ENCODE measurements around the gene GRIK4. TPM values are rescaled to one million over a fixed set of nuclear protein-coding genes. Genes with fewer than 3 reads are reported as not detected.

Gene GRIK4
- polyA plus RNA-seq, 1 donor from 2014 or later: 3.4 TPM

DNA sequence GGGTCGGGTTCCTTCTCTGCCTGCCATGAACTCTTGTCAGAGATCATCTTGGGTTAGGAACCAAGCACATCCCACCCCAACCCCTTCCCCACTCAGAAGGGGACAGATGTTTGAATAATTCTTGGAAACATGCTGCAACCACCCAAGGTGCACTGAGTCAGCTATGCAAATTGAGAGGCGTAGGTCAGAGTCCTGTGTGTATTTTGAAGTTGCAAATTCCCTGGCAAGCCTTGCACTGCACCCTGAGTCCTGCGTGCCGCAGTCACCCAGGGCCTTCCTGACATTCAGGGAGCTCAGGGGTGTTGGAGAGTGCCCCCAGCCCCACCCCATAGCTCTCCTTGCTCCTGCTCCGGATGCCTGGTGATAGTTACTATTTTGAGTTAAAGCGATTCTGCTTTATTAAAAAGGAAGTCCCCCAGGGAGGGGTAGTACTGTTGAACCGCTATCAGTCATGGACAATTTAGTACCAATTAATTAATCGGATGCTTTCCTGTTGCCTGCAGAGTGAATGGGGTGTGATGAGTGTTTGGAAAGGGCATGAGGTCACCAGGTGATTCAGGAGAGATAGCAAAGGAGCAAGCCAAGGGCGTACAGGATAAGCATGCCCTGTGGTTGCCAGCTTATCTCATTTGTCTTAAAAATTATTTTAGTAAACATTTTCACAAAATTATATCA is 123.7 kb downstream of the GRIK4 start:
- Histone ChIP-seq H3K79me2 (replicated peaks; ENCODE audit: insufficient read depth, low read length) (no peaks in the 10 kb centered on the region), H3K9me2 (ENCODE audit: insufficient read depth, low read length) (no peaks in the 10 kb centered on the region), H3K36me3 (ENCODE audit: insufficient read depth, low read length) (no peaks in the 10 kb centered on the region), H3K9me3 (ENCODE audit: low read length) (no peaks in the 10 kb centered on the region), H3F3A (ENCODE audit: insufficient read depth, low read length, poor library complexity, severe bottlenecking) (no peaks in the 10 kb centered on the region), H3K27ac (ENCODE audit: low read length) (peak overlapping the region; percentile 52), H3K27me3 (ENCODE audit: insufficient read depth, low read depth, low read length) (no peaks in the 10 kb centered on the region), H3K4me2 (ENCODE audit: low read length) (no peak overlapping the region), H4K20me1 (ENCODE audit: insufficient read depth) (no peaks in the 10 kb centered on the region), H3K9ac (ENCODE audit: low read length) (no peak overlapping the region), H3K4me3 (ENCODE audit: low read length) (no peak overlapping the region), H2AFZ (ENCODE audit: low read depth, low read length) (no peak overlapping the region)
- no peak for TF ChIP-seq EP300 (conservative IDR thresholded peaks at IDR 0.05; ENCODE audit: poor library complexity, severe bottlenecking)
- no peak for TF ChIP-seq RAD21 (conservative IDR thresholded peaks at IDR 0.05)
- TF ChIP-seq TAF1 (IDR thresholded peaks at IDR 0.05; ENCODE audit: low read depth): no peak
- TF ChIP-seq, protein P1, sequence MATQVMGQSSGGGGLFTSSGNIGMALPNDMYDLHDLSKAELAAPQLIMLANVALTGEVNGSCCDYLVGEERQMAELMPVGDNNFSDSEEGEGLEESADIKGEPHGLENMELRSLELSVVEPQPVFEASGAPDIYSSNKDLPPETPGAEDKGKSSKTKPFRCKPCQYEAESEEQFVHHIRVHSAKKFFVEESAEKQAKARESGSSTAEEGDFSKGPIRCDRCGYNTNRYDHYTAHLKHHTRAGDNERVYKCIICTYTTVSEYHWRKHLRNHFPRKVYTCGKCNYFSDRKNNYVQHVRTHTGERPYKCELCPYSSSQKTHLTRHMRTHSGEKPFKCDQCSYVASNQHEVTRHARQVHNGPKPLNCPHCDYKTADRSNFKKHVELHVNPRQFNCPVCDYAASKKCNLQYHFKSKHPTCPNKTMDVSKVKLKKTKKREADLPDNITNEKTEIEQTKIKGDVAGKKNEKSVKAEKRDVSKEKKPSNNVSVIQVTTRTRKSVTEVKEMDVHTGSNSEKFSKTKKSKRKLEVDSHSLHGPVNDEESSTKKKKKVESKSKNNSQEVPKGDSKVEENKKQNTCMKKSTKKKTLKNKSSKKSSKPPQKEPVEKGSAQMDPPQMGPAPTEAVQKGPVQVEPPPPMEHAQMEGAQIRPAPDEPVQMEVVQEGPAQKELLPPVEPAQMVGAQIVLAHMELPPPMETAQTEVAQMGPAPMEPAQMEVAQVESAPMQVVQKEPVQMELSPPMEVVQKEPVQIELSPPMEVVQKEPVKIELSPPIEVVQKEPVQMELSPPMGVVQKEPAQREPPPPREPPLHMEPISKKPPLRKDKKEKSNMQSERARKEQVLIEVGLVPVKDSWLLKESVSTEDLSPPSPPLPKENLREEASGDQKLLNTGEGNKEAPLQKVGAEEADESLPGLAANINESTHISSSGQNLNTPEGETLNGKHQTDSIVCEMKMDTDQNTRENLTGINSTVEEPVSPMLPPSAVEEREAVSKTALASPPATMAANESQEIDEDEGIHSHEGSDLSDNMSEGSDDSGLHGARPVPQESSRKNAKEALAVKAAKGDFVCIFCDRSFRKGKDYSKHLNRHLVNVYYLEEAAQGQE (IDR thresholded peaks at IDR 0.05; ENCODE audit: borderline replicate concordance): no peak
- no peak for TF ChIP-seq MXI1 (conservative IDR thresholded peaks at IDR 0.05; ENCODE audit: poor library complexity, severe bottlenecking)
- TF ChIP-seq, protein P2, sequence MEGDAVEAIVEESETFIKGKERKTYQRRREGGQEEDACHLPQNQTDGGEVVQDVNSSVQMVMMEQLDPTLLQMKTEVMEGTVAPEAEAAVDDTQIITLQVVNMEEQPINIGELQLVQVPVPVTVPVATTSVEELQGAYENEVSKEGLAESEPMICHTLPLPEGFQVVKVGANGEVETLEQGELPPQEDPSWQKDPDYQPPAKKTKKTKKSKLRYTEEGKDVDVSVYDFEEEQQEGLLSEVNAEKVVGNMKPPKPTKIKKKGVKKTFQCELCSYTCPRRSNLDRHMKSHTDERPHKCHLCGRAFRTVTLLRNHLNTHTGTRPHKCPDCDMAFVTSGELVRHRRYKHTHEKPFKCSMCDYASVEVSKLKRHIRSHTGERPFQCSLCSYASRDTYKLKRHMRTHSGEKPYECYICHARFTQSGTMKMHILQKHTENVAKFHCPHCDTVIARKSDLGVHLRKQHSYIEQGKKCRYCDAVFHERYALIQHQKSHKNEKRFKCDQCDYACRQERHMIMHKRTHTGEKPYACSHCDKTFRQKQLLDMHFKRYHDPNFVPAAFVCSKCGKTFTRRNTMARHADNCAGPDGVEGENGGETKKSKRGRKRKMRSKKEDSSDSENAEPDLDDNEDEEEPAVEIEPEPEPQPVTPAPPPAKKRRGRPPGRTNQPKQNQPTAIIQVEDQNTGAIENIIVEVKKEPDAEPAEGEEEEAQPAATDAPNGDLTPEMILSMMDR (IDR thresholded peaks at IDR 0.05; ENCODE audit: poor library complexity, severe bottlenecking): no peak
- TF ChIP-seq EZH2 (IDR thresholded peaks at IDR 0.05; ENCODE audit: borderline replicate concordance, insufficient read depth, low read length, poor library complexity, severe bottlenecking): no peak
- no peak for TF ChIP-seq POLR2AphosphoS5 (IDR thresholded peaks at IDR 0.05)
- no peak for TF ChIP-seq SMC3 (conservative IDR thresholded peaks at IDR 0.05; ENCODE audit: poor library complexity)

DNA sequence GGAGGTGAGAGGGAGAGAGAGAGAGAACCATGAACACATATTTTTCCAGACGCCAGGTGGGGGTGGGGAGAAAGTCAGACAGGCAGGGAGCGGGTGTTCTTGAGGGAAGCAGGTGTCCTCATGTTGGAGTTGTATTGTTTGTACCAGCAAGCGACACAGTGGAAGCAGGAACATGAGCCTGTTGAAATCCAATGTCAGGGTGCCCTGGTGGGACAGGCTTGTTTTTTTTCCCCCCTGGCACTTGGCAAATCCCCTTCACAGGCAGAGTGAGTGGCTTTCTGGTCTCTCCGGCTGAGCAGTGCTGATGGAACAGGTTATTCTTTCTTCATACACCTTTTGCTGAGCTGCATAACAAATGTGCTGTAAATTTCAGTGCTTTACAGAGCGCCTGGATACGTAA is 125.6 kb downstream of the GRIK4 start:
- Histone ChIP-seq H3K27me3 (ENCODE audit: insufficient read depth, low read depth, low read length) (no peaks in the 10 kb centered on the region), H3K4me2 (ENCODE audit: low read length) (no peak overlapping the region), H3K27ac (ENCODE audit: low read length) (no peak overlapping the region), H3K9me2 (ENCODE audit: insufficient read depth, low read length) (no peaks in the 10 kb centered on the region), H3K36me3 (ENCODE audit: insufficient read depth, low read length) (no peaks in the 10 kb centered on the region), H3K79me2 (replicated peaks; ENCODE audit: insufficient read depth, low read length) (no peaks in the 10 kb centered on the region), H3F3A (ENCODE audit: insufficient read depth, low read length, poor library complexity, severe bottlenecking) (no peaks in the 10 kb centered on the region), H3K4me3 (ENCODE audit: low read length) (no peak overlapping the region), H4K20me1 (ENCODE audit: insufficient read depth) (no peaks in the 10 kb centered on the region), H2AFZ (ENCODE audit: low read depth, low read length) (no peak overlapping the region), H3K9ac (ENCODE audit: low read length) (no peak overlapping the region), H3K9me3 (ENCODE audit: low read length) (no peaks in the 10 kb centered on the region)
- TF ChIP-seq EP300 (conservative IDR thresholded peaks at IDR 0.05; ENCODE audit: poor library complexity, severe bottlenecking) (no peak), TAF1 (IDR thresholded peaks at IDR 0.05; ENCODE audit: low read depth) (no peak), RAD21 (conservative IDR thresholded peaks at IDR 0.05) (no peak), EZH2 (IDR thresholded peaks at IDR 0.05; ENCODE audit: borderline replicate concordance, insufficient read depth, low read length, poor library complexity, severe bottlenecking) (no peak), POLR2AphosphoS5 (IDR thresholded peaks at IDR 0.05) (no peak), SMC3 (conservative IDR thresholded peaks at IDR 0.05; ENCODE audit: poor library complexity) (no peak), MXI1 (conservative IDR thresholded peaks at IDR 0.05; ENCODE audit: poor library complexity, severe bottlenecking) (no peak)
- TF ChIP-seq, protein P2 (IDR thresholded peaks at IDR 0.05; ENCODE audit: poor library complexity, severe bottlenecking): no peak
- TF ChIP-seq, protein P1 (IDR thresholded peaks at IDR 0.05; ENCODE audit: borderline replicate concordance): no peak

Measured in neural cell (in vitro differentiated cells).